CD14-positive monocyte (primary cell): ENCODE results near the gene TNIP1. TPM values are rescaled to one million over a fixed set of nuclear protein-coding genes. Genes with fewer than 3 reads are reported as not detected.

Source experiments
- DNase-seq, 3 donors: peaks; one replicate each; pipeline ENCODE4 v3.0.0-alpha.2; 2011 to 2022
- H2AFZ ChIP-seq: 2 replicates; pipeline ENCODE4 v1.6.0; 2012; ENCODE audit warnings: mild to moderate bottlenecking, low read depth, low read length, inconsistent platforms; ENCODE audit not compliant: insufficient read depth, poor library complexity, severe bottlenecking
- H3K27ac ChIP-seq, 2 donors: 1 replicate in 1 of 2; 2 replicates in 1 of 2; pipeline ENCODE4 v1.5.1; 2012 to 2013; ENCODE audit warnings: low read length in 2 of 2, control low read depth in 1 of 2, inconsistent platforms in 1 of 2, low read depth in 1 of 2, mild to moderate bottlenecking in 1 of 2
- H3K27me3 ChIP-seq, 2 donors: one replicate each; pipeline versions ENCODE4 v1.6.0 to v1.6.1; 2011 to 2013; ENCODE audit warnings: low read length in 2 of 2; ENCODE audit not compliant: control insufficient read depth in 2 of 2, insufficient read depth in 2 of 2
- H3K36me3 ChIP-seq, 2 donors: replicated peaks in 1 of 2; 1 replicate in 1 of 2; 2 replicates in 1 of 2; pipeline versions ENCODE4 v1.5.1 to v1.6.1; 2012 to 2013; ENCODE audit warnings: low read length in 2 of 2, control low read depth in 1 of 2, inconsistent platforms in 1 of 2, mild to moderate bottlenecking in 1 of 2; ENCODE audit not compliant: insufficient read depth in 2 of 2, control insufficient read depth in 1 of 2
- H3K4me1 ChIP-seq, 2 donors: 1 replicate in 1 of 2; 2 replicates in 1 of 2; pipeline versions ENCODE4 v1.5.1 to v1.6.1; 2012 to 2013; ENCODE audit warnings: low read length in 2 of 2, control low read depth in 1 of 2, inconsistent platforms in 1 of 2, mild to moderate bottlenecking in 1 of 2, moderate library complexity in 1 of 2; ENCODE audit not compliant: insufficient read depth in 2 of 2, control insufficient read depth in 1 of 2
- H3K4me2 ChIP-seq: replicated peaks from 2 replicates; pipeline ENCODE3; 2012; ENCODE audit warnings: low read length, moderate library complexity, mild to moderate bottlenecking; ENCODE audit not compliant: poor library complexity, severe bottlenecking; ENCODE audit errors: extremely low read depth
- H3K4me3 ChIP-seq, 3 experiments: fragments of 200-600 bp in 1 of 3; sonication (generic) in 1 of 3; replicated peaks in 1 of 3; 1 replicate in 2 of 3; 2 replicates in 1 of 3; pipeline ENCODE4 v1.5.1; 2011 to 2013; ENCODE audit warnings: low read length in 3 of 3, mild to moderate bottlenecking in 3 of 3, control low read depth in 2 of 3, low read depth in 2 of 3, inconsistent platforms in 1 of 3, moderate library complexity in 1 of 3
- H3K79me2 ChIP-seq: 2 replicates; pipeline ENCODE4 v1.6.0; 2012; ENCODE audit warnings: mild to moderate bottlenecking, control low read depth, inconsistent platforms, low read length, moderate library complexity; ENCODE audit not compliant: insufficient read depth
- H3K9ac ChIP-seq: 2 replicates; pipeline ENCODE4 v1.6.0; 2017; ENCODE audit warnings: low read length, mild to moderate bottlenecking; ENCODE audit not compliant: insufficient read depth, poor library complexity, severe bottlenecking
- H3K9me3 ChIP-seq, 2 donors: replicated peaks in 1 of 2; 1 replicate in 1 of 2; 2 replicates in 1 of 2; pipeline versions ENCODE4 v1.5.1 to v1.6.1; 2012 to 2013; ENCODE audit warnings: low read length in 2 of 2, control low read depth in 1 of 2; ENCODE audit not compliant: control insufficient read depth in 1 of 2, insufficient read depth in 1 of 2
- H4K20me1 ChIP-seq: 2 replicates; pipeline ENCODE4 v1.6.0; 2012; ENCODE audit warnings: mild to moderate bottlenecking, low read length, control low read depth, moderate library complexity; ENCODE audit not compliant: insufficient read depth
- H3K27ac Mint-ChIP-seq, 7 donors: one replicate each; pipeline ENCODE4 v1.8.0; 2020; ENCODE audit warnings: mild to moderate bottlenecking in 7 of 7, mixed read lengths in 7 of 7, moderate library complexity in 6 of 7, inconsistent platforms in 2 of 7
- H3K27me3 Mint-ChIP-seq, 3 donors: one replicate each; pipeline ENCODE4 v1.8.0; 2021 to 2022; ENCODE audit warnings: low read depth in 3 of 3, mild to moderate bottlenecking in 3 of 3, mixed read lengths in 3 of 3, moderate library complexity in 3 of 3, inconsistent platforms in 1 of 3
- H3K36me3 Mint-ChIP-seq, 2 donors: one replicate each; pipeline ENCODE4 v1.8.0; 2020; ENCODE audit warnings: mixed read lengths in 2 of 2, inconsistent platforms in 1 of 2, mild to moderate bottlenecking in 1 of 2
- H3K4me1 Mint-ChIP-seq: one replicate; pipeline ENCODE4 v1.8.0; 2020; ENCODE audit warnings: mild to moderate bottlenecking, mixed read lengths
- H3K4me3 Mint-ChIP-seq, 2 donors: one replicate each; pipeline ENCODE4 v1.8.0; 2020; ENCODE audit warnings: mild to moderate bottlenecking in 2 of 2, mixed read lengths in 2 of 2, moderate library complexity in 1 of 2
- H3K9me3 Mint-ChIP-seq, 7 donors: one replicate each; pipeline ENCODE4 v1.8.0; 2020 to 2022; ENCODE audit warnings: mixed read lengths in 7 of 7, mild to moderate bottlenecking in 6 of 7, moderate library complexity in 6 of 7, inconsistent platforms in 2 of 7
- CTCF ChIP-seq: fragments of 200-600 bp; IDR thresholded peaks from one replicate; pipeline ENCODE4 v1.8.0; 2022; ENCODE audit warnings: antibody characterized with exemption, mild to moderate bottlenecking
- WGBS: methylation state at CpG from one replicate; pipeline ENCODE4 v1.1.5; 2013; ENCODE audit warnings: missing lambda C conversion rate; ENCODE audit not compliant: insufficient coverage; 5-methylcytosine and 5-hydroxymethylcytosine counted together
- intact Hi-C, 2 donors: fragments of 100-400 bp; cut with micrococcal nuclease; formaldehyde crosslinking; loops; one replicate each; pipeline versions ENCODE4 v1.15.0 to v1.15.1; 2023
- polyA plus RNA-seq, 3 donors: library from polyadenylated mRNA; depleted of rRNA in 1 of 3; unstranded in 2 of 3; stranded (reverse) in 1 of 3; fragments of 300-500 nt in 2 of 3; fragments of >200 nt in 1 of 3; fragmentation: Illumina TruSeq in 2 of 3; gene quantifications; 1 replicate in 2 of 3; 2 replicates in 1 of 3; pipeline ENCODE4 v1.2.3, GENCODE V29; 2012 to 2021

Gene TNIP1
- polyA plus RNA-seq, 3 donors: 30.8 to 108 (median 46.4) TPM

GRCh38 chr5:151130235-151130921, 49.5 kb upstream of the TNIP1 start:
- H3K27me3 ChIP-seq: no peaks in the 10 kb centered on the region
- H3K9ac ChIP-seq: no peak overlapping the region
- peaks cover 10% of the 10 kb centered on the region for H4K20me1 ChIP-seq
- H3K27ac ChIP-seq: no peak overlapping the region
- H3K4me3 ChIP-seq: no peak overlapping the region
- WGBS: 95% methylated on average over 8 of the region's 8 CpGs
- no peaks in the 10 kb centered on the region for H3K9me3 ChIP-seq
- peaks cover 53 to 56% of the 10 kb centered on the region in 2 donors for H3K4me1 ChIP-seq
- peaks cover 60 to 80% of the 10 kb centered on the region in 2 donors for H3K36me3 ChIP-seq
- peaks cover 58% of the 10 kb centered on the region for H3K4me1 Mint-ChIP-seq
- DNase-seq: no peak
- TF ChIP-seq CTCF: no peak
- H2AFZ ChIP-seq: no peak overlapping the region
- H3K27me3 Mint-ChIP-seq: peaks cover 0 to 2% (median 0%) of the 10 kb centered on the region in 3 donors
- peaks cover 73 to 84% of the 10 kb centered on the region in 2 donors for H3K36me3 Mint-ChIP-seq
- H3K9me3 Mint-ChIP-seq: peaks cover 0 to 3% (median 0%) of the 10 kb centered on the region in 7 donors
- no peak overlapping the region for H3K4me3 Mint-ChIP-seq
- peaks cover 21% of the 10 kb centered on the region for H3K79me2 ChIP-seq
- no peak overlapping the region for H3K4me2 ChIP-seq
- H3K27ac Mint-ChIP-seq: peak overlapping the region in 2 of 7 donors; percentile 42 to 85
- intact Hi-C loops: no loop called here

GRCh38 chr5:151128817-151129216, 48.0 kb upstream of the TNIP1 start:
- peak overlapping the region in 1 of 2 donors; percentile 0 for H3K27ac ChIP-seq
- H3K4me3 ChIP-seq: no peak overlapping the region
- peaks cover 66 to 77% of the 10 kb centered on the region in 2 donors for H3K36me3 Mint-ChIP-seq
- no peaks in the 10 kb centered on the region for H3K9me3 ChIP-seq
- peak overlapping the region in 5 of 7 donors; percentile 4 to 74 (median 41) for H3K27ac Mint-ChIP-seq
- no peaks in the 10 kb centered on the region for H3K27me3 ChIP-seq
- no peak for DNase-seq
- no peak for TF ChIP-seq CTCF
- no peak overlapping the region for H3K9ac ChIP-seq
- no peaks in the 10 kb centered on the region for H3K9me3 Mint-ChIP-seq
- H3K4me3 Mint-ChIP-seq: no peak overlapping the region
- H3K27me3 Mint-ChIP-seq: peaks cover 0 to 2% (median 0%) of the 10 kb centered on the region in 3 donors
- peaks cover 57% of the 10 kb centered on the region for H3K4me1 Mint-ChIP-seq
- H3K36me3 ChIP-seq: peaks cover 53 to 71% of the 10 kb centered on the region in 2 donors
- intact Hi-C loops: loop anchor here (5.0 kb wide), 1 partner anchor 108 kb away; no protein-coding TSS in a partner anchor
- WGBS: 100% methylated on average over 2 of the region's 4 CpGs
- H2AFZ ChIP-seq: no peak overlapping the region
- H3K79me2 ChIP-seq: peaks cover 29% of the 10 kb centered on the region
- no peak overlapping the region for H3K4me2 ChIP-seq
- peaks cover 49 to 54% of the 10 kb centered on the region in 2 donors for H3K4me1 ChIP-seq
- peaks cover 18% of the 10 kb centered on the region for H4K20me1 ChIP-seq
